NCI-H1092 treated with DMSO at 0.1 percent for 48 hours (cell line): ENCODE measurements around the gene CXCL16.

Experiments used
- DNase-seq: peaks from one replicate; lab custom pipeline; 2025; lab: John Stamatoyannopoulos, UW

CXCL16 gene

GRCh38 chr17:4739122-4740024 lies at the start of gene CXCL16, which contains the start of gene ZMYND15:
Gene CXCL16 (minus strand): TSS chr17:4739928. CDS start chr17:4739339, 589 bp downstream.
Gene ZMYND15 (plus strand): TSS chr17:4739833. CDS start chr17:4740549, 716 bp downstream.
- DNase-seq = no peak

- DNase-seq = peak; percentile 2
Measured at GRCh38 chr17:4788807-4789700, 49.3 kb upstream of the CXCL16 start, which contains the start of gene GLTPD2. Gene GLTPD2 (plus strand): TSS chr17:4788964. CDS start chr17:4789012, 48 bp downstream.

DNA sequence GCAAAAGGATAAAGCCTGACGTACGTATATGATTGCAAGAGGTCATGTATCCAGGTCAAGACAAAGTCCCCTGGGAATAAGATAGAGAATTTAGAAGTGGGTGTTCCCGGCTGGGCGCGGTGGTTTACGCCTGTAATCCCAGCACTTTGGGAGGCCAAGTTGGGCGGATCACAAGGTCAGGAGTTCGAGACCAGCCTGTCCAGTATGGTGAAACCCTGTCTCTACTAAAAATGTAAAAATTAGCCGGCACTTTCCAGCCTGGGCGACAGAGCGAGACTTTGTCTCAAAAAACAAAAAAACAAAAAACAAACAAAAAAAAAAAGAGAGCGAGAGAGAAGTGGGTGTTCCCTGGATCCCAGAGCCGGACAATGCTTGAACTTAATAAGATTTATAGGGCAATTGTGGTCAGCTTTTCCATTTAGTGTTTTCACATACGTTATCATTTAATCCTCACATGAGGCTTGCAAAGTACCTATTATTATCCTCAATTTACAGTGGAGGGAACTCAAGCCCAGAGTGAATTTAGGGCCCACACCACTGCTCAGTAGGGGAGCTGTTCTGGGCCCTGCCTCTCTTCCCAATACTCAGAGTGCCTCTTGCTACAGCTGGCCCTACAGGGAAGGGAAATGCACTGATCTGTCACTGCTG lies 48.6 kb upstream of the CXCL16 start:
- no peak for DNase-seq

GRCh38 chr17:4786516-4786915 lies 46.8 kb upstream of the CXCL16 start:
- DNase-seq = no peak

- no peak for DNase-seq
Measured at GRCh38 chr17:4786106-4786511, 46.4 kb upstream of the CXCL16 start, which contains the start of gene VMO1. Gene VMO1 (minus strand): TSS chr17:4786364. CDS start chr17:4786352, 12 bp downstream.

DNA sequence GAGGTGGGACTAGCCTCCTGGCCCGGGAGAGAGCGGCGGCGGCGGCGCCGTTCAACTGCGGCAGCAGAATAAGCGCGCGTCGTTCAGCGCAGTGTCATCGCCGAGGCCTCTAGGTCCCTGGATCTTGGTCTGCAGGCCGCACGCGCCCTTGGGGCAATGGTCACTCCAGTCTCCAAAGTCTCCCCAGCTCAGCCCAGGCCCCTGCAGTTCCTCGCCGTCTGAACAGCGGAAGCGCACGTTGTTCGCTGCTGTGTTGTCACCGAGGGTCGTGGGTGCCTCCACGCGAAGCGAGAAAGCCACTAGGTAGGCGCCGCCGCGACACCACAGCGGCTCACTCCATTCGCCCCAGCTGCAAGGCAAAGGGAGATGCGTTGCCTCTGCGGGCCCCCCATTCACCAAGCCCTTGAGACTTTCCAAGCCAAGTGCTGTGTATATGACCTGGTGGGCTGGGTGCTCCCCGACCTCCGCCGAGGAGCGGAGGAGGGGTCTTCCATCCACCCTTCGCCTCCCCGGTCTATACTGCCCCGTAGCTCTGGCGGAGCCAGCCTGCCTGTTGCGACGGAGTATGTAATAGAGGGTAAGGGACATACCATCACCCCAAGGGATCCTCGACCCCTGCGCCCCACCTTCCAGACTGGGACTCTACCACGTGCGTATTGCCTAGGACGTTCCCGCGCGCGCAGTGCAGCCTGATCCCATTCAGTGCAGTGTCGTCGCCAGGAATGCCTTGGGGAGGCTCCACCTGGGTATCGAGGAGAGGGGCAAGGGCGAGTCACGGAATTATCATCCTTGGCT lies 45.8 kb upstream of the CXCL16 start:
- no peak for DNase-seq

DNA sequence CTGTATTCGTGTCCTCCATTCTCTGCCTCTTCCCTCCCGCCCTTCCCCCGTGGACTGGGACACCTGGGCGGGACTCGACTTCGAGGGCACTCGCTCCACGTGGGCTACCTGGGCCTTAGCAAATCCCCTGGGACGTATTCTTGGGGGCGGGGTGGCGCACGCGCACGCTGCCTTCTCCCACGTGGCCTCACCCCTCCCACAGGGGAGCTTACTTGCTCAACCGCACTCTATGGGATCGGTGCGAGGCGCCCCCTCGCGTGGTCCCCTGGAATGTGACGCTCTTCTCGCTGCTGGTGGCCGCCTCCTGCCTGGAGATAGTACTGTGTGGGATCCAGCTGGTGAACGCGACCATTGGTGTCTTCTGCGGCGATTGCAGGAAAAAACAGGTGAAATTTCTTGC lies 42.9 kb upstream of the CXCL16 start:
- no peak for DNase-seq

DNA sequence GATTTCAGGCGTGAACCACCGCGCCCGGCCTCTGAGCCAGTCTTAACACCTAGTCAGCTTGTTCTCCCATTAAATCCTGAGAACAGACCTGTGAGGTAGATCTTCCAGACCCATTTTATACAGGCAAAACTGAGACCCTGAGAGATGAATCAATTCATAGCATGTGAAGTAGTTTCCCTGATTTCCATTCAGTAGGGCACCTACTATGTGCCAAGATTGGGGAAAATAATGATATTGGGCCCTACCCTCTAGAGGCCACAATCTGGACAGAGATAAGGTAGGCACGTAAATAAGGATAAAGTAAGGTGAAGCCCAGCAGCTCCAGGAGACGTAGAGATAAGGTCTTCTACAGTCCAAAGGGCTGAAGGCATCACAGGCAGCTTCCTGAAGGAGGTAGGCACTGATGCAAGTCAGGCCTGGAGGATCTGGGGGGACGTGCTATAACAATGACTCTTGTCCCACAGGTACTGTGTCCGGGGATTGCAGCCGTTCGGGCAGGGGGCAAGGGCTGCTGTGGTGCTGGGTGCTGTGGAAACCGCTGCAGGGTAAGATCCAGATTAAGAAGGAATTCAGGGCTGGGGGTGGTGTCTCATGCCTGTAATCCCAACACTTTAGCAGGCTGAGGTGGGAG lies 40.7 kb upstream of the CXCL16 start:
- no peak for DNase-seq

GRCh38 chr17:4777969-4778760 lies 38.4 kb upstream of the CXCL16 start:
- no peak for DNase-seq

DNA sequence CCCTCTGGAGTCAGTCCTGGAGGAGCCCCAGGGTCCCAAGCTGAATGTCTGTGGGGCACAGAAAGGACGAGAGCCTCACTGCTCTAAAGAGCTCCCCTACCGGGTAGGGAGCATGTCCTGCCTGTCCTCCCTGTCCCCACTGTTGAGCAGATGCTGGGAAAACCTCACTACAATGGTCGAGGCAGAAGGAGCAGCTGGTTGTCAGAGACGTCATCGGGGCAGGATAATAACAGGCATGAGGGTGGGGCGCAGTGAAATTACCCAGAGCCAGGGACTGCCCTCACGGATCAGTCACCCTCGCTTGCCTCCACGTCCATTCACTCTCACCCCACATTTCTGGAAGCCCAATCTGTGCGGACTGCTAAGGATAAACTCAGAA lies 32.5 kb upstream of the CXCL16 start:
- DNase-seq = peak; percentile 22

DNA sequence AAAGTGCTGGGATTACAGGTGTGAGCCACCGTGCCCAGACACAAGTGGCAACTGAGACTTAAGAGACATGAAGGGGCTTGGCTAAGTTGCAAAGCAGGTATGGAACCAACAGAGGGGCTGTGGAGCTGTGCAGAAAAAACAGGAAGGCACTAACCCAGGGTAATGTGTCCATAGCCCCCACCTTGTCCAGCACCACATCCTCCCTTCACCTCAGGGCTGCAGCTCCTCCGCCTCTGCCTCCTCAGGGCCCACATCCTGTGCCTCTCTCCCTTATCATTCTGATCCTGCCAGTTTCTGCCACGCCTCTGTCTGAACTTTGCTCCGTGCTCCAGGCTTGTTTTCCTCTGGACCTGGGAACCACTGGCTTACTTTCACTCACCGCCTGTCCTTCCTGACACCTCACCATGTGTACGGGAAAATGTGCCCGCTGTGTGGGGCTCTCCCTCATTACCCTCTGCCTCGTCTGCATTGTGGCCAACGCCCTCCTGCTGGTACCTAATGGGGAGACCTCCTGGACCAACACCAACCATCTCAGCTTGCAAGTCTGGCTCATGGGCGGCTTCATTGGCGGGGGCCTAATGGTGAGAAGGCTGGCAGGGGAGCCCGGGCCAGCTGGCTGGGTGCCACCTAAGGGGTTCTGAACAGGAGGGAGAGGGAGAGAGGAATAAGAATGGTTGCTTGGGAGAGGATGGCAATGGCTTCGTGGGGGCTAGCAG lies 31.9 kb upstream of the CXCL16 start, which contains the start of gene TM4SF5:
Gene TM4SF5, plus strand, starts transcription at position 368 of the 716 bp plus-strand sequence. Its CDS starts 37 bp downstream, at position 405.
- peak; percentile 48 for DNase-seq

DNA sequence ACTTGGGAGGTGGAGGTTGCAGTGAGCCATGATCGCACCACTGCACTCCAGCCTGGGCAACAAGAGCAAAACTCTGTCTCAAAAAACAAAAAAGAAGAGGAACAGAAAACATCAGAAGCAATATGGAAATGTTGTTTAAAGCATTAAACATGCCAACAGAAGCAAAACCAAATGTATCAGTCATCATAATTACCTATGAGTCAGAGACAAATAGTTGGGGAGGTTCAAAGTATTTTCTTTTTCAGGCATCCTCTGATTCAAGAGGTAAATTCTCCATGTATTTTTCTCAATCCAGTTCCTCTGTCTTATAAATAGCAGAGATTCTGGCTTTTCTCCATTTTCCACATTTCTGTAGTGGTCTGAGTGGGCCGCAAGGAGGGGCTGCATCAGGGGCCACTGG lies 29.9 kb upstream of the CXCL16 start:
- no peak for DNase-seq

GRCh38 chr17:4768298-4768697 lies 28.6 kb upstream of the CXCL16 start:
- DNase-seq = no peak

DNA sequence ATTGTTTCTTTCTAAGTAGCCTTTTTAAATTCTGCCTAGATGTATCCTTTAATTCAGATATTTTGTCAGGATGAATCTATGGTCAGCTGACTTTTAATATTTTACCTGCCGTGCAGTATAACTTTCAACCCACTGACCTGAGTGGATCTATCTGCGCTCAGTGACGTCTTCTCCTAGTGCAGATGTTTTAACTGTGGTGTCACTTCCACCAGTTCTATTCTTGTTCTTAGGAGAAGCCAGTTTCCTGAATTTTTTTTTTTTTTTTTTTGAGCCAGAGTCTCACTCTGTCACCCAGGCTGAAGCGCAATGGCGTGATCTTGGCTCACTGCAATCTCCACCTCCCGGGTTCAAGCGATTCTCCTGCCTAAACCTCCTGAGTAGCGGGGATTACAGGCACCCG lies 27.0 kb upstream of the CXCL16 start:
- DNase-seq = no peak

GRCh38 chr17:4766201-4766600 lies 26.5 kb upstream of the CXCL16 start:
- no peak for DNase-seq

- DNase-seq = no peak
Measured at GRCh38 chr17:4764595-4764994, 24.9 kb upstream of the CXCL16 start.

DNA sequence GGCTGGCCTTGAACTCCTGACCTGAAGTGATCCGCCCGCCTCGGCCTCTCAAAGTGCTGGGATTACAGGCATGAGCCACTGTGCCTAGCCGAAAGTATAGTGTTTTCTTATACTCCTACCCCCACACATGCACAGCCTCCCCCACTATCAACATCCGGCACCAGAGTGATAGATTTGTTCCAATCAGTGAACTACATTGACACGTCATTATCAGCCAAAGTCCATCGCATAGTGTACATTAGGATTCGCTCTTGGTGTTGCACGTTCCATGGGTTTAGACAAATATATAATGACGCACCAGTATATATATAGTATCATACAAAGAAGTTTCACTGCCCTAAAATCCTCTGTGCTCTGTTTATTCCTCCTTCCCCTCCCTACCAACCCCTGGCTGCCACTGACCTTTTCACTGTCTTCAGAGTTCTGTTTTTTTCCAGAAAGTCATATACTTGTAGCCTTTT lies 20.1 kb upstream of the CXCL16 start:
- DNase-seq = no peak

DNA sequence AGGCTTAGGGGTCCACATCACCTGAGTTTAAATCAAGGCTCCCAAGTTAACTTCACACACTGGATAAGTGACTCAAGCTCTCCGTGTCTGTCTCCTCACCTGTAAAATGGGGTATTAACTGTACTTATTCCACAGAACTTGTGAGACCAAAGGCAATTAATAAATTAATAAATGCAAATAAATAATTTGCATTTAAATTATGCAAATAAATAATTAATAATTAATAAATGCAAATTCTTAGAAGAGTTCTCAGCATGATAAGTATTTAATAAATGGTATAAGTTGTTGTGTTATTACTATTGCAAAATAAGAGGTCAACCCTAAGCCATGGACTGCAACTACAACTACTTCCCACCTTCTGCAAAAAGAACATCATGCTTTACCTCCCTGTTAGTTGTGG lies 13.7 kb upstream of the CXCL16 start:
- DNase-seq = no peak

DNA sequence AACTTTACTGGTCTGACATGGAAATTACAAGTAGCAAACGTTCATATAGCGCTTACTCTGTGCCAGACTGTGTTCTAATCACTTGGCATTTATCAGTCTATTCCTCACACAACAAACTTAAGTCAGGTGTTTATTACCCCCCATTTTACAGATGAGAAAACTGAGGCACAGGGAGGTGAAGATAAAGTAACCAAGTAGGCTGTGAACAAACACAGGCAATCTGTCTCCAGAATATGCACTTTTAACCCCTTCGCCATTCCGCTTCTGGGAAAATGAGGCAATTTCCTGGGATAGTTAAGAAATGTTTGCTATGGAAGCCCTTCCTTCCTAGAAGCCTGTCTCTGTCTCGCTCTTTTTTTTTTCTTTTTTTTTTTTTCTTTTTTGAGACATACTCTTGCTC lies 12.2 kb upstream of the CXCL16 start:
- DNase-seq = no peak
